ENCODE results near the gene CSF2. TPM values are rescaled to one million over a fixed set of nuclear protein-coding genes. Genes with fewer than 3 reads are reported as not detected.

The CSF2 gene
- total RNA-seq, 1 donor from 2014 or later, result not detected

DNA sequence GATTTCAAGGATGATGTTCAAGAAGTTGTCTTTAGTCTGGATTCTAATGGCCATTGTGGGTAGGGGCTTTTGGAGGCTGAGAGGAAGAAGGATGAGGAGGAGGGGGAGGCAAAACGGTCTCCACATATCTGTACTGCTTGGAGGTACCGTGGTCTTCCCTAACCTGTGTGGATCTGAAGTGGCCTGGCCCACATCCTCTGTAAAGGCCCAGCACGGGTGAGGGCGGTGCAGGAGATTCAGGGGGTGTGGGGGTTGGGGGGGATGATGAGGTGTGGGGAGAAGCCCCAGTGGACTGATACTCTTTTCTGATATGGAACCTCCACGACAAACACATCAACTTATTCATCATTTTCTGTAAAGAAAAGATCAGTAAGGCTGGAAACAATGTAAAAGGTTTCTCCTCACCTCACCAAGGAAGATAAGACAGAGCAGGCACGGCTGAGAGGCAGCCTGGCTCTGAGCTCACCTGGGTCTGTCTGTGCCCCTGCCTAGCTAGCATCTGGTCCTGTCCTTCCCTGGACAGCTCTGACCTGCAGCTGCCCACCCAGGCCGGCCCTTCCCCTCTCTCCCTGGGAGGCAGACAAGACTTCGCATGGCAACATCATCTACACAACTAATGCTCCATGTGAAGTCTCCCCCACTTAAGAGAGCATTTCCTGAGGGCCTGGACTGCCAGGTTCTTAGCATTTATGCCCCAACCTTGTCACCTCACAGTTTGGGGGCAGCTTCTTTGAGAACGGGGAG is 18.7 kb upstream of the CSF2 start:
- DNase-seq (ENCODE audit: low spot score), result peak; percentile 60

DNA sequence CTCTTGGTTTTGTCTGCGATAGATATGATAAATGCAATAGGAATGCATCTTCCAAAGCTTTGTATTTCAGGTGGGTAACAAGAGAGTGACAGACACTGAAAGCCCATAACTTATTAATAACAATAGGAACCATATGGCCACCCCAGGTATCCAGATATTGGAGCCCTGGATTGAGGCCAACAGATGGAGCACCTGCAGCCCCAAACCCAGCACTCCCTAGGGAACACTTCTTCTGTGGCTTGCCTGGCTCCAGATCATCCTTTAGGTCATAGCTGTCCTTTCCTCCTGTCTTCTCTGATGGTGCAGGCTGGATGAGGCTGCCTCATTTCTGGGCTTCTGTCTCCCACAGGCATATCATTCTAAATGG is 18.2 kb upstream of the CSF2 start:
- no peak for DNase-seq (ENCODE audit: low spot score)

DNA sequence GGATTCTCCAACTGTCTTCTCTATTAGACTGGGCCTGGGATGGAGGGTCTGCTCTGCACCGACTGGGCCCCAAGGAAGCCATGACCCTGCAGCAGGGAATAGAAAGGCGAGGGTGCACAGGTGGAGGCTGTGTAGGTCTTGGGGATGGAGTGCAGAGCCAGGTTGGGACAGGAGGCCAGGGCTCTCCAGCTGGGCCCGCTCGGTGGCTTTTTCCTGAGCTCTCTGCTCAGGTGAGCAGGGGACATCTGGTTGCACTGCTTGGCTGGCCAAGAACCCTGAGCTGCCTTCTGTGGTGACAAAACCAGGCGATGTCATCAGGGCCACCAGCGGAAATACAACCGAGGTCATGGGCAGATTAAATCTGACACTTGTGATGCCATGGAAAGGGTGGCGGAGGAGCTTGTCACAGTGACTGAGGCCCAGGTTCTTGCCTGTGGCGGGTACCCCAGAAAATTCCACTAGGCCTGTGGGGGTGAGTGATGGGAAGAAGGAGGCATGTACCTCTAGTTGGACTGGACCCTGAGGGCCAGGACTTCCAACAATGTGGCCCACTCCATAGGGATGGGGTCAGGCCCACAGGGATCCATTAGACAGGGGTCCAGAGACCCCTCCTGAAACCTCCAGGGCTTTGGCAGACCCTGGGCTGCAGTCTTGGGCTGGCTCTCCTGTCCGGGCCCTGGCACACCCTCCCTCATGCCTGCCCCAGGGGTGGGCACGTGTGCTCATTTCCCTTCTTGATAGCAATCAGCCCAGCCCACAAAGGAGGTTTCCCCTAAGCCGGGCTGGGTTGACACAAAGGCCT is 17.6 kb upstream of the CSF2 start:
- DNase-seq (ENCODE audit: low spot score), result peak; percentile 78

DNA sequence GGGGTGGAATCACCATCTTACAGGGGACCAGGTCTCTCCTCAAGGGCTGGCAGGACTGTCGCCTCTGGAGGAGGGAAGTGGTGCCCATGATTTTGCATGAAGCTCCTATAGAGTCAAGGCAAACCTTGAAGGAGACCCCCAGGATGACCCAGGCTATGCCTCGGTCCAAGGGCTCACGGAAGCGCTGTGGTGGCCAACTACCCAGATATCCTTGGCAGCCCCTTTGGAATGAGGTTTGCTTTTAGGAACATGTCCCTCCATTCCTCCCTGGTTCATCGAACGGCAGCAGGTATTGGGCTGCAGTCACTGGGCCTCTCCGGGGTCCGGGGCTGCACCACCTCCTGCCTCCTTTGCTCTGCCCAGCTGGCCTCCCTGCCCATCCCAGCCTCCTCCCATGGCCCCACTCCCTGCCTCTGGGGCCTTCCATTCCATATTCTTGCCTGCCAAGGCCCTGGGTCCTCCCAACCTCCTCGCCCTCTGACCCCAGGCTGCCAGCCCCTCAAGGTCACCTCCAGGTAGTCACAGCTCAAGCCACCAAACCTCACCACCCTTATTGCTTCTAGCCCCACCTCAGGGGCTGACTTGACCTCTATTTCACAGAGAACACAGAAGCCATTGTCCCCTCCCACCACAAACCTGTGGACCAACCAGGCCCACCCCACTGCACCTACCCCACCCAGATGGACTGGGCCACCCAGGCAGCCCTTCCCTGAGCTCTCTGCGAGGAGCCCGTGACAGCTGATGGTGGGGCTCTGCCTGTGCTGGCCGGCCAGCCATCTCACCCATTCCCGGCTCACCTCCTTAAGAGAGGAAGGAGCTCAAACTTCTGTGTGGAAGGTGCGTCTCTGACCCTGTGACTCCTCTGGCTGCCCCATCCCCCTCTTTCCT is 16.7 kb upstream of the CSF2 start:
- peak; percentile 76 for DNase-seq (ENCODE audit: low spot score)

DNA sequence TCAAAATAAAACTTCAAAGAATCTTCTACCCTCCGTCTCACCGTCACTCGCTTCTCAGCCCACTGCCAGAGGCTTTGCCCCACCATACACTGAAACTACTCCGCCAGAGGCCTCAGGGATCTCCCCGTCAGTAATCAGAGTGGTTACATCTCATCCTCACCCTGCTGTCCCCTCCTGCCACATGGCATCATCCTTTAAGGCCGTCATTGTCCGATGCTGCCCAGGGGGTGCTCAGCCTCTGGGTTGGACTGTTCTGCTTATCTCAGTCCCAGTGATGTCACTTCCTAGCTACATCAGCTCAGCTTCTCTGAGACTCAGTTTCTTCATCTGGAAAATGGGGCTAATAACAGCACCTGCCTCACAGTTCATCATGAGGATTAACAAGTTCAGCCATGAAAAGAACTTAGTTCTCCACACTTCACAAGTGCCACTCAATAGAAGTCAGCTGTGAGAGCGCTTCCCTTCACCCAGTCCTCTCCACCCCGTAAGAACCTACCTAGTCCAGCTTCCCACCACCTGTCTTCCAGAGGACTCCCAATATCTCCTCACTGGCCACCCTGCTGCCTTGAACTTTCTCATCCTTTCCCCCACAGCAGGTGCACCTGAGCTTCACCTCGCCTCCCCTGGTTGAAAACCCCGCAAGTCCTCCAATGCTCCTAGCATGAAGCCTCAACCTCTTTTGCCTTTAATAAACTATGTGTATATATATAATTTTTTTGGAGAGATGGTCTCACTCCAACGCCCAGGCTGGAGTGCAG is 15.9 kb upstream of the CSF2 start:
- DNase-seq (ENCODE audit: low spot score), result peak; percentile 55

DNA sequence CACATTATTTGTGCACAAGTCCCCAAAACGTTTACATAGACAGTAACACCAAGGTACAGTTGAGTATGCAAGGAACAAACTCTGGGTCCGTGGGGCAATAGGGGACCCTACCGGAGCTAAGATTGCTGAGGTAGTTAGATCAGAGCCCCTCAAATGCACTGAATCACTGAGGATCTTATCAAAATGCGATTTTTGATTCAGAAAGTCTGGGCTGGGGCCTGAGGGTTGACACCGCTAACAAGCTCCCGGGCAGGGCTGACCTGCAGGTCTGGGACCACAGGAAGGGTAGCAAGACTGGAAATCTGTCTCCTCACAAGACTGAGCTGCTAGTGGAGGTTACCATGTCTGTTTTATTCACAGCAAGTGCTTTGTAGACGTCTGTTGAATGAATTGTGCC is 14.9 kb upstream of the CSF2 start:
- DNase-seq (ENCODE audit: low spot score), result peak; percentile 22

DNA sequence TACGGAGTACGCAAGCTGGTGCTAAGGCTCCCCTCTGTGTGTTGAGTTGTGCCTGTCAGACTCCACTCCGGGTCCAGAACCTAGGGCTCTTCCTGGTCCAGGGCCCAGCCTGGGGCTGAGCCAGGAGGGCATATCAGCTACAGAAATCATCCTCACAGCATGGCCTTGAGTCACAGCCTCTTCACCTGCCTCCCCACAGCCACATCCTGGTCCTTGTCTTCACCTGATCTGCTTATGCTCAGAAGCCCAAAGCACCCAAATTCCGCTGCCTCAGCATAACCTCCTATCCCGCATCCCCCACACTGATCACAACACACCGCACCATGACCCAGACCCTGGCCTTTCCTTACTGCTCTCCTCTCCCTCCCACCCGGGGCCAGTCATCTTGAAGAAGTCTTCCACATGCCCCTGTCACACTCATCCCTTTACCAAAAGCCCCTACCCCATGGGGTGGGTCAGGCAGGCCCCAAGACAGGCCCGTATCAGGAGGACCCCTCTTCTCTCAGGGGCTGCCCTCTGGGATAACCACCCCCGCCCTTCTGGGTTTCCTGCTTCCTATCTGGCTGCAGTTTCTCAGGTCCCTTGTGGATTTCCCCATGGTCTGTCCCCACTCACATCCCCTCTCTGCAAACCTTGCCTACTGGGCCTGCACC is 14.4 kb upstream of the CSF2 start:
- peak; percentile 67 for DNase-seq (ENCODE audit: low spot score)

DNA sequence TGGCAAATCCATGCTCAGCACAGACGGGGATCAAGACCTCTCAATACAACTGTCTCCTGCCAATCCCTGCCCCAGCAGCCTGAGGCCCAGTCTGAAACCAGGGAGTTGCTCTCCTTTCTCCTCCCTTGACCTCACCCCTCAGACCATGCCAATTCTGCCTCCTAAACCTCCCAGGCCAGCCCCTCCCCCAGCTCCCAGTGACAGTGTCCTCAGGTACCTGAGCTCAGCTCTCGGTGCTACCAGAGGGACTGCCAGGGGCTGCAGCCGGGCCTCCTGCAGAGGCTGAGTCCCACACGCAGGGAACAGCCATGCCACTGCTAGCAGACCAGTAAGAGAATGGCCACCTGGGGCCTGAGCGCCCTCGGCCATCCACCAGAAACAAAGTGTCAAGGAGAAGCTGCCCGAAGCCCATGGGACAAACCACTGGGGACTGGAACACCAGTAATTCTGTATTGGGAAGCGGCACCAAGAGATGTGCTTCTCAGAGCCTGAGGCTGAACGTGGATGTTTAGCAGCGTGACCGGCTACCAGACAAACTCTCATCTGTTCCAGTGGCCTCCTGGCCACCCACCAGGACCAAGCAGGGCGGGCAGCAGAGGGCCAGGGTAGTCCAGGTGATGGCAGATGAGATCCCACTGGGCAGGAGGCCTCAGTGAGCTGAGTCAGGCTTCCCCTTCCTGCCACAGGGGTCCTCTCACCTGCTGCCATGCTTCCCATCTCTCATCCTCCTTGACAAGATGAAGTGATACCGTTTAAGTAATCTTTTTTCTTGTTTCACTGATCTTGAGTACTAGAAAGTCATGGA is 13.7 kb upstream of the CSF2 start:
- DNase-seq (ENCODE audit: low spot score), result peak; percentile 84

DNA sequence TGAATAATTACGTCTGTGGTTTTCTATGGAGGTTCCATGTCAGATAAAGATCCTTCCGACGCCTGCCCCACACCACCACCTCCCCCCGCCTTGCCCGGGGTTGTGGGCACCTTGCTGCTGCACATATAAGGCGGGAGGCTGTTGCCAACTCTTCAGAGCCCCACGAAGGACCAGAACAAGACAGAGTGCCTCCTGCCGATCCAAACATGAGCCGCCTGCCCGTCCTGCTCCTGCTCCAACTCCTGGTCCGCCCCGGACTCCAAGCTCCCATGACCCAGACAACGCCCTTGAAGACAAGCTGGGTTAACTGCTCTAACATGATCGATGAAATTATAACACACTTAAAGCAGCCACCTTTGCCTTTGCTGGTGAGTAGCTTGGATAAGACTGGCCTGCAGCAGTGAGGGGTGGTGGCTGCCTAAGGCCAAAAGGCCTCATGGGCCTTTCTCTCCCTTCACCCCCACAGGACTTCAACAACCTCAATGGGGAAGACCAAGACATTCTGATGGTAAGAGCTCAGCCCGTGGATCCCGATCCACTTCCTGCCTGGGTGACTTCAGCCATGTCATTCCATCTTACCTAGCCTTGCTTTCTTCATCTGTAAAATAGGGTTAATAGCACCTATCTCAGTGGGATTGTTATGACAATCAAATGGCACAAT is 13.0 kb upstream of the CSF2 start, which contains the start of gene IL3:
Gene IL3 (plus strand): TSS at position 155 of the 661 bp plus-strand sequence. CDS start 52 bp downstream, at position 207.
- DNase-seq (ENCODE audit: low spot score), result peak; percentile 75

DNA sequence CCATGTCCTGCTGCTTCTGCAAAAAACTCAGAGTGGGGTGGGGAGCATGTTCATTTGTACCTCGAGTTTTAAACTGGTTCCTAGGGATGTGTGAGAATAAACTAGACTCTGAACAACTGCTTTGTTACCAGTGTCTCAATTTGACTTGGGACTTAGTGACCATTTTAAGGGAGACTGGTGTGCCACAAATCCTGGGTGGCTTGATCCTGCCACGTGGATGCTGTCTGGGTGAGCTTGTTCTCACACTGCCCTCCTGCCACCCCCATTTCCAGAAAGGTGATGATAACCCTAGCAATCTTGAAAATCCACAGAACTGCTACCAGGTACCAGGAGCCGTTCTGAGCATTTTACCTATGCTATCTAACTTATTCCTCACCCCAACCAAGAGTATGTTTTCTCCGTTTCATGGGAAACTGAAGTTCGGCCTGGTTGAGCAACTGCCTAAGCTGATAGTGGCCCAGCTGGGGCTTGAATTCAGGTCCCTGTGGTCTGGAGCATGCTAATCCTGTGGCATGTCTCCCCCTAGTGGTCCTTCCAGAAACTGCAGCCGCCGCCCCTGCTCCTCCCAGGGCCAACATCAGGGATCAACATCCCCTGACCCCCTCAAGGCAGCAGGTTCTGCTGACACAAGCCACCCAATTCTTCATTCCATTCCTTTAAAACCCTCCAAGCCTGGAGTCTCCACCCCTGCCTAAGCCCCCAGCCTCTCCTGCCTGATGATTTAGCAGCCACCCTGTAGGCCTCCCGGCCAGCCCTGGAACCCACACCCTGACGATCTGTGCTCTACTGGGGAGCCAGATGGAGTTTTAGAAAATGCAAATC is 10.3 kb upstream of the CSF2 start:
- peak; percentile 91 for DNase-seq (ENCODE audit: low spot score)

DNA sequence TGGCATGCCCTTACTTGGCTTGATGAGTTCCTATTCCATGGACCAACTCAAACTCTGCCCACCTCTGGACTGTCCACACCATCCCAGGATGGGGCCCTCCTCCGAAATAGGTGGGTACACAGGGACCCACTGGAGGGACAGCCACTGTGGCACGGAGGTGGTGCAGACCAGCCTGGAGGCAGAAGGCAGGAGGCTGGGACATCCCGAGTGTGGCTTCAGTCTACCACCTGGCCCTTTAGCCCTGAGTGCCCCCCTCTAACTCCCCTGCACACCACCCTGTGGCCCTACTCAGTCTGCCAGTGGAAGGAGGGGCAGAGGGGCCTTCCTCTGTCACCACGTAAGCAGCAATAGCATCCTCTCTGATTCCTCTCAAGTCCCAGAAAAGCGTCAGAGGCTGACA is 9.4 kb upstream of the CSF2 start:
- DNase-seq (ENCODE audit: low spot score), result peak; percentile 60

DNA sequence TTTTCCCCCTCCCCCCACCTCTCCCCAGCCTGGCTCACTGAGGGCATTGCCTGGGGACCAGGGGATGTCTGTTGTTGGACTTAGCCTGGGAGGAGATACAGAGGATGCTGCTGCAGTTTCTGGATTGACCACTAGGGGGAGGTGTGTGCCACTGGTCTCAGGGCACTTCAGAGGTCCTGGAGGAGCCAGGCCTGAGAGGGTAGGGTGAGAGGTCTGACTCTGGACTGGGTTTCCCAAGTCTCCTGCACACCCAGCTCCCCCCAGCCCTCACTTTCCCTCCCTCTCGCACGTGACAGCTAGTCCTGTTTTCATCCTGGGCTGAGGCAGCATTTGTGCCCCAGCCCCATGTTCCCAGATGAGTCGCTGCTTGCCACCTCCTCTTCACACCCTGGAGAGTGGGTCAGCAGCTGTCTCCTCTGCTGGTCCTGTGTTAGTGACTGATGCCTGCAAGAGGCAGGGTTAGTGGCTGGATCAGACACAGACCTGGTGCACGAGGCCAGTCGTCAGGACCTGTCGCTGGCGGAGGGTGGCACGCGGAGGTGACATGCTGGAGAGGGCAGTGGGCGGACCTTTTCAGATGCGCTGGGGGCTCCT is 8.8 kb upstream of the CSF2 start:
- peak; percentile 87 for DNase-seq (ENCODE audit: low spot score)

DNA sequence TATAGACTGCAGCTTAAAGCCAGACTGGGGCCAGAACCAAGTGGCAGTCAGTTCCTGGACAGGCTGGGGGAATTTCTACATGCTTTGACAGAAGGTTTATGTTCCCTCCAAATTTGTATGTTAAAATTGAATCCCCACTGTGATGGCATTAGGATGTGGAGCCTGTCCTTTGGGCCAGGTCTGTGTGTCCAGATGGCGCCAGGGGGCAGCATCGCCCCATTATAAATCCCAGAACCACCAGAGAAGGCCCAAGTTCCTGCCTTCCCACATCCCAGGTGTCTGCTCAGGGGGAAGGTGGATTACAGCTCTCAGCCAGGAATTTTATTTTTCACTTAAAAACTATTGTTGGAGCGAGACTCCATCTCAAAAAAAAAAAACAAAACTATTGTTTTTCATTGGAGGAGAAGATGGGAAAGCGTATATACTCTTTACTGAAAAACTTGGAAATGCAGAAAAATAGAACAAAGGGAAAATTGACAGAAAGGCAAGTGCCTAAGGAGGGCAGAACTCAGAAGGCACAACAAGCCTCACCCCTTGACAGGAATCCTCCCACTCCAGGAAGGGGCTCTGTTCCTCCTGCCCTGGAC is 8.1 kb upstream of the CSF2 start:
- DNase-seq (ENCODE audit: low spot score), result no peak

DNA sequence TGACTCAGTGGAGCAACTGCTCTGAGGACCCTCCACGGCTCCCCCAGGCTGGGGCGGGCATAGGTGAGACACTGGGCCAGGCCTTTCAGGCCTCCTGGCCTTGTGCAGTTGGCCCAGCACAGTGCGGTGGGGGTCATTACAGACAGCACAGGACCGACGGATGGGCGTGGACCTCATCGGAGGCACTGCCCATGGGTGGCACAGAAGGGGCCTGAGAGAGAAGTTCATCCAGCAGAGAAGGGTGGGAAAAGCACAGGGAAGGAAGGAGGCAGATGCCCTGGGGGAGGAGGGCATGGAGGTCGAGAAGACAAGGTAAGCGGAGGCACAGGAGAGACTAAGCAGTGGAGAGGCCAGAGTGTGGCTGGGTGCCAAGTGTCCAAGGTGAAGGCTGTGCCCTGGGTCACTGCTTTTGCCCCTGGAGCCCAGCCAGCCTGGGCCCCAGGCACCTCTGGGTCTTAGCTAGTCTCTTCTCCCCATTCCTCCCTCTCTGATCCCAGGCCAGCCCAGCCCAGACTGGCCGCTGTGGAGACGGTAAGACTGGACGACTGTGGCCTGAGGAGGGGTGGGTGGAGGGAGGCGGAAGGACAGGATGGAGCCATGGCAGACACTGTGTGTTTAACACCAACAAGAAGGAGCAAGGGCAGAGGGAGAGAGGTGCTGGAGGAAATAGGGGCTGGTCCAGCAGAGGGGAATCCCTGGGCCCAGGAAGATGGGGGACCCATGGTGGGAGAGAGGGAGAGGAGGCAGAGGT is 7.5 kb upstream of the CSF2 start:
- no peak for DNase-seq (ENCODE audit: low spot score)

DNA sequence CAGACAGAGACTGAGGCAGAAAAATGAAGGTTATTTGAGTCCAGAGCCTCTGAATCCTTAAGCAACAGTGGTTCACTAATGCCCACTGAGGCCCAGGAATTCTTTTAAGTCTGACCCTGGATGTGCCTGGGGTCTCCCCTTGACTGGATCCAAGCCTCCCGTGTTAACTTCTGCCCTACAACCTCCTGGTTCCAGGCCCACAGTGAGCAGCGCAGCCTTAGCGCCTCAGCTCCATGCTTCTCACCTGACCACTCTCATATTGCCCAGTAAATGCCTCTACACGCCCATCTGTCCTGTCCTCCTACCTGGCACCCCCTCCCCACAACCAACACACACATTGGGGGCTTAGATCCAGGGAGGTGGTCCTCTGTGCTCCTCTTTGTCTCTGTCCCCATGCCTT is 6.7 kb upstream of the CSF2 start:
- no peak for DNase-seq (ENCODE audit: low spot score)

DNA sequence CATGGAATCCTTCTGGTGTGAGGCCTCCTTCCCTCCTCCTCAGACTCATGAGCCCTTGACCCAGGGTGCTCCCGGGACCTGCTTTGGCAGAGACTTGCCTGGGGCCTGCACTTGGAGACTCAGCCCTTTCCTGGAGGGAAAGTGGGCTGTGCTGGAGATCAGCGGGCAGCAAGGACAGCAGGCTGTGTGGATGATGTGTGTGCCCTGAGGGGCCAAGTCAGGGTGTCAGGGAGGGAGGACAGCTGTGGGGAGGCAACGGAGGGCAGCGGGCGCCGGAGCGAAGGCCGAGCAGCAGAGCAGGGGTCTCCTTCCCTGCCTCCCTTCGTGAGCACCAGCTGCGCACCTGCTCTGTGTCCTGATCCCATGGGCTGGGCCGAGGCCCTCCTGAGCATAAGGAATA is 6.1 kb upstream of the CSF2 start:
- no peak for DNase-seq (ENCODE audit: low spot score)

Measured in mesenteric fat pad (tissue), 1 donor.